Measurements from ENCODE around the gene SESN1.

The SESN1 gene

GRCh38 chr6:108989700-108990099, 104.9 kb downstream of the SESN1 start:
- ATAC-seq (ENCODE audit: insufficient read depth, low read depth): no peak
- no peaks in the 10 kb centered on the region for H3K9me3 ChIP-seq (ENCODE audit: insufficient read depth, low read length, severe bottlenecking)
- DNase-seq: no peak
- H3K9ac ChIP-seq (ENCODE audit: low read depth, low read length): no peak overlapping the region
- no peak for TF ChIP-seq EZH2 (IDR thresholded peaks at IDR 0.05; ENCODE audit: borderline replicate concordance, low read depth, low read length, severe bottlenecking)
- TF ChIP-seq CTCF (IDR thresholded peaks at IDR 0.05; ENCODE audit: borderline replicate concordance, extremely low read depth, low read length, poor library complexity, severe bottlenecking): no peak
- no peak overlapping the region for H3K4me3 ChIP-seq (ENCODE audit: low read depth in 1 of 2, low read length in 2 of 2)
- H2AFZ ChIP-seq (ENCODE audit: low read depth, low read length): no peak overlapping the region
- H3K79me2 ChIP-seq (ENCODE audit: insufficient read depth, low read length): no peaks in the 10 kb centered on the region
- no peak overlapping the region for H3K27ac ChIP-seq (ENCODE audit: low read length)
- H3K4me1 ChIP-seq (ENCODE audit: insufficient read depth, low read length): no peaks in the 10 kb centered on the region
- no peaks in the 10 kb centered on the region for H3K27me3 ChIP-seq (ENCODE audit: insufficient read depth, low read length, poor library complexity)
- H3K4me2 ChIP-seq (ENCODE audit: insufficient read depth, low read length): no peak overlapping the region
- H3K36me3 ChIP-seq (ENCODE audit: insufficient read depth, low read length): 0 out of 2 replicates have a peak, but pooled peaks cover 3% of the 10 kb centered on the region
- H4K20me1 ChIP-seq (ENCODE audit: insufficient read depth, low read length): no peaks in the 10 kb centered on the region

- H3K27me3 ChIP-seq (ENCODE audit: insufficient read depth, low read length, poor library complexity): no peaks in the 10 kb centered on the region
- no peaks in the 10 kb centered on the region for H3K79me2 ChIP-seq (ENCODE audit: insufficient read depth, low read length)
- H3K36me3 ChIP-seq (ENCODE audit: insufficient read depth, low read length): 0 out of 2 replicates have a peak, but pooled peaks cover 3% of the 10 kb centered on the region
- H4K20me1 ChIP-seq (ENCODE audit: insufficient read depth, low read length): no peaks in the 10 kb centered on the region
- H3K9ac ChIP-seq (ENCODE audit: low read depth, low read length): no peak overlapping the region
- DNase-seq (no peak), ATAC-seq (ENCODE audit: insufficient read depth, low read depth) (no peak)
- no peak overlapping the region for H3K4me2 ChIP-seq (ENCODE audit: insufficient read depth, low read length)
- H3K4me3 ChIP-seq (ENCODE audit: low read depth in 1 of 2, low read length in 2 of 2): no peak overlapping the region
- no peaks in the 10 kb centered on the region for H3K9me3 ChIP-seq (ENCODE audit: insufficient read depth, low read length, severe bottlenecking)
- no peak for TF ChIP-seq CTCF (IDR thresholded peaks at IDR 0.05; ENCODE audit: borderline replicate concordance, extremely low read depth, low read length, poor library complexity, severe bottlenecking)
- no peak for TF ChIP-seq EZH2 (IDR thresholded peaks at IDR 0.05; ENCODE audit: borderline replicate concordance, low read depth, low read length, severe bottlenecking)
- H3K27ac ChIP-seq (ENCODE audit: low read length): no peak overlapping the region
- no peak overlapping the region for H2AFZ ChIP-seq (ENCODE audit: low read depth, low read length)
- no peaks in the 10 kb centered on the region for H3K4me1 ChIP-seq (ENCODE audit: insufficient read depth, low read length)
These were observed 105.9 kb downstream of the SESN1 start for GRCh38 chr6:108988765-108989164.

- H4K20me1 ChIP-seq (ENCODE audit: insufficient read depth, low read length): no peaks in the 10 kb centered on the region
- no peak for TF ChIP-seq CTCF (IDR thresholded peaks at IDR 0.05; ENCODE audit: borderline replicate concordance, extremely low read depth, low read length, poor library complexity, severe bottlenecking)
- TF ChIP-seq EZH2 (IDR thresholded peaks at IDR 0.05; ENCODE audit: borderline replicate concordance, low read depth, low read length, severe bottlenecking): no peak
- no peak overlapping the region for H3K4me3 ChIP-seq (ENCODE audit: low read depth in 1 of 2, low read length in 2 of 2)
- H3K9ac ChIP-seq (ENCODE audit: low read depth, low read length): no peak overlapping the region
- no peak overlapping the region for H2AFZ ChIP-seq (ENCODE audit: low read depth, low read length)
- no peaks in the 10 kb centered on the region for H3K79me2 ChIP-seq (ENCODE audit: insufficient read depth, low read length)
- no peak overlapping the region for H3K4me2 ChIP-seq (ENCODE audit: insufficient read depth, low read length)
- H3K27me3 ChIP-seq (ENCODE audit: insufficient read depth, low read length, poor library complexity): no peaks in the 10 kb centered on the region
- H3K4me1 ChIP-seq (ENCODE audit: insufficient read depth, low read length): no peaks in the 10 kb centered on the region
- no peak for DNase-seq
- no peak for ATAC-seq (ENCODE audit: insufficient read depth, low read depth)
- 0 out of 2 replicates have a peak, but pooled peaks cover 3% of the 10 kb centered on the region for H3K36me3 ChIP-seq (ENCODE audit: insufficient read depth, low read length)
- no peaks in the 10 kb centered on the region for H3K9me3 ChIP-seq (ENCODE audit: insufficient read depth, low read length, severe bottlenecking)
- no peak overlapping the region for H3K27ac ChIP-seq (ENCODE audit: low read length)
These were observed 106.3 kb downstream of the SESN1 start for GRCh38 chr6:108988296-108988695.

- no peak for ATAC-seq (ENCODE audit: insufficient read depth, low read depth)
- no peaks in the 10 kb centered on the region for H3K36me3 ChIP-seq (ENCODE audit: insufficient read depth, low read length)
These were observed 107.5 kb downstream of the SESN1 start for GRCh38 chr6:108987156-108987555.

More at GRCh38 chr6:108987156-108987555, 107.5 kb downstream of the SESN1 start:
- DNase-seq: no peak
- no peaks in the 10 kb centered on the region for H3K79me2 ChIP-seq (ENCODE audit: insufficient read depth, low read length)
- no peak overlapping the region for H3K9ac ChIP-seq (ENCODE audit: low read depth, low read length)
- H3K9me3 ChIP-seq (ENCODE audit: insufficient read depth, low read length, severe bottlenecking): no peaks in the 10 kb centered on the region
- H3K4me1 ChIP-seq (ENCODE audit: insufficient read depth, low read length): no peaks in the 10 kb centered on the region
- no peaks in the 10 kb centered on the region for H3K27me3 ChIP-seq (ENCODE audit: insufficient read depth, low read length, poor library complexity)
- H3K4me3 ChIP-seq (ENCODE audit: low read depth in 1 of 2, low read length in 2 of 2): no peak overlapping the region
- no peak overlapping the region for H2AFZ ChIP-seq (ENCODE audit: low read depth, low read length)
- H3K4me2 ChIP-seq (ENCODE audit: insufficient read depth, low read length): no peak overlapping the region
- no peak overlapping the region for H3K27ac ChIP-seq (ENCODE audit: low read length)
- TF ChIP-seq CTCF (IDR thresholded peaks at IDR 0.05; ENCODE audit: borderline replicate concordance, extremely low read depth, low read length, poor library complexity, severe bottlenecking) (no peak), EZH2 (IDR thresholded peaks at IDR 0.05; ENCODE audit: borderline replicate concordance, low read depth, low read length, severe bottlenecking) (no peak)
- H4K20me1 ChIP-seq (ENCODE audit: insufficient read depth, low read length): no peaks in the 10 kb centered on the region

Data from DND-41 (cell line).